SK-N-SH (cell line): ENCODE data around the gene DUS2. TPM values are rescaled to one million over a fixed set of nuclear protein-coding genes. Genes with fewer than 3 reads are reported as not detected.

Experiments
- CTCF ChIA-PET: fragments of 300-600, 350-600 bp; formaldehyde crosslinking; extraction: SDS; loops from one replicate; lab custom pipeline; 2021; lab: Yijun Ruan, JAX
- POLR2A ChIA-PET: fragments of 350-600 bp; sonication (Branson Sonifier 250); formaldehyde crosslinking; extraction: SDS; loops from one replicate; lab custom pipeline; 2020; ENCODE audit warnings: antibody characterized with exemption, inconsistent platforms; lab: Yijun Ruan, JAX
- DNase-seq: peaks from one replicate; pipeline ENCODE4 v3.0.0; 2012
- H2AFZ ChIP-seq: fragments of 200-600 bp; sonication (generic); 2 replicates; pipeline ENCODE4 v1.8.1; 2016; ENCODE audit warnings: antibody characterized with exemption, mild to moderate bottlenecking, low read depth
- H3F3A ChIP-seq: fragments of 200-600 bp; sonication (generic); replicated peaks from 2 replicates; pipeline ENCODE3; 2016; ENCODE audit warnings: antibody characterized with exemption, mild to moderate bottlenecking; ENCODE audit not compliant: insufficient read depth
- H3K27ac ChIP-seq, 2 experiments: fragments of 200-500 bp in 1 of 2; fragments of 200-600 bp in 1 of 2; sonication (Bioruptor generic) in 1 of 2; sonication (generic), shearing (Covaris generic) in 1 of 2; 2 replicates each; pipeline versions ENCODE4 v1.5.1 to v1.6.1; 2014 to 2016; ENCODE audit warnings: low read depth in 2 of 2, inconsistent platforms in 1 of 2, low read length in 1 of 2, mild to moderate bottlenecking in 1 of 2, mixed read lengths in 1 of 2
- H3K27me3 ChIP-seq: fragments of 200-600 bp; sonication (generic), shearing (Covaris generic); 2 replicates; pipeline ENCODE4 v1.6.1; 2016; ENCODE audit warnings: mixed run types; ENCODE audit not compliant: insufficient read depth
- H3K36me3 ChIP-seq, 2 experiments: fragments of 200-500 bp in 1 of 2; fragments of 200-600 bp in 1 of 2; sonication (Bioruptor generic) in 1 of 2; sonication (generic) in 1 of 2; replicated peaks in 1 of 2; 2 replicates each; pipeline versions ENCODE3 to v1.5.1; 2014 to 2016; ENCODE audit warnings: low read length in 1 of 2, mild to moderate bottlenecking in 1 of 2; ENCODE audit not compliant: insufficient read depth in 2 of 2, control insufficient read depth in 1 of 2
- H3K4me1 ChIP-seq, 2 experiments: fragments of 200-500 bp in 1 of 2; fragments of 200-600 bp in 1 of 2; sonication (Bioruptor generic) in 1 of 2; sonication (generic), shearing (Covaris generic) in 1 of 2; 2 replicates each; pipeline versions ENCODE4 v1.5.1 to v1.6.1; 2014 to 2016; ENCODE audit warnings: low read depth in 1 of 2, low read length in 1 of 2, mixed run types in 1 of 2; ENCODE audit not compliant: insufficient read depth in 2 of 2, control insufficient read depth in 1 of 2
- H3K4me2 ChIP-seq: fragments of 200-600 bp; sonication (generic), shearing (Covaris generic); 2 replicates; pipeline ENCODE4 v1.6.1; 2017; ENCODE audit warnings: mixed run types
- H3K4me3 ChIP-seq, 2 experiments: fragments of 200-500 bp in 1 of 2; fragments of 200-600 bp in 1 of 2; sonication (Bioruptor generic) in 1 of 2; sonication (generic), shearing (Covaris generic) in 1 of 2; 2 replicates each; pipeline versions ENCODE4 v1.5.1 to v1.8.1; 2014 to 2016; ENCODE audit warnings: low read depth in 2 of 2, inconsistent platforms in 1 of 2, low read length in 1 of 2, mild to moderate bottlenecking in 1 of 2, mixed read lengths in 1 of 2, moderate library complexity in 1 of 2
- H3K79me2 ChIP-seq: fragments of 200-600 bp; sonication (generic); 2 replicates; pipeline ENCODE4 v1.8.1; 2017; ENCODE audit warnings: mild to moderate bottlenecking; ENCODE audit not compliant: insufficient read depth
- H3K9ac ChIP-seq: fragments of 200-600 bp; sonication (generic); 2 replicates; pipeline ENCODE4 v1.6.1; 2017; ENCODE audit warnings: mixed run types
- H3K9me2 ChIP-seq: fragments of 200-600 bp; sonication (generic); 2 replicates; pipeline ENCODE4 v1.6.1; 2017; ENCODE audit warnings: mixed run types
- H3K9me3 ChIP-seq: fragments of 200-600 bp; sonication (generic); 2 replicates; pipeline ENCODE4 v1.6.1; 2017; ENCODE audit warnings: mixed run types, mild to moderate bottlenecking, moderate library complexity
- H4K20me1 ChIP-seq: fragments of 200-600 bp; sonication (generic); 2 replicates; pipeline ENCODE4 v1.6.1; 2017; ENCODE audit warnings: mild to moderate bottlenecking, mixed run types; ENCODE audit not compliant: insufficient read depth
- CTCF ChIP-seq: fragments of 200-600 bp; sonication (generic); IDR thresholded peaks from 2 replicates; pipeline ENCODE4 v1.6.1; 2017; ENCODE audit warnings: antibody characterized with exemption, mild to moderate bottlenecking, moderate library complexity
- ELF1 ChIP-seq: IDR thresholded peaks from 2 replicates; pipeline ENCODE4 v1.4.0; 2012
- EP300 ChIP-seq, 2 experiments: IDR thresholded peaks; 2 replicates each; pipeline versions ENCODE4 v1.4.0 to v1.6.1; 2012; ENCODE audit warnings: borderline replicate concordance in 1 of 2, low read depth in 1 of 2, low read length in 1 of 2
- FOXJ3 ChIP-seq: sonication (generic); formaldehyde crosslinking; IDR thresholded peaks from 2 replicates; pipeline ENCODE4 v1.5.1; 2020; ENCODE audit warnings: mild to moderate bottlenecking, missing genetic modification reagents
- GABPA ChIP-seq: IDR thresholded peaks from 2 replicates; pipeline ENCODE4 v1.4.0; 2012; ENCODE audit warnings: low read depth, mild to moderate bottlenecking
- IRF3 ChIP-seq: fragments of 150-350 bp; IDR thresholded peaks from 2 replicates; pipeline ENCODE4 v1.6.1; 2016; ENCODE audit warnings: mild to moderate bottlenecking, low read depth, low read length
- NFIC ChIP-seq: IDR thresholded peaks from 2 replicates; pipeline ENCODE4 v1.4.0; 2012; ENCODE audit warnings: borderline replicate concordance
- NRF1 ChIP-seq: IDR thresholded peaks from 2 replicates; pipeline ENCODE4 v1.6.1; 2012; ENCODE audit warnings: low read depth, mild to moderate bottlenecking, low read length
- PBX3 ChIP-seq: IDR thresholded peaks from 2 replicates; pipeline ENCODE4; 2012
- POLR2AphosphoS5 ChIP-seq: IDR thresholded peaks from 2 replicates; pipeline ENCODE4 v1.6.1; 2012; ENCODE audit warnings: low read depth, low read length
- REST ChIP-seq: IDR thresholded peaks from 2 replicates; pipeline ENCODE4 v1.6.1; 2012; ENCODE audit warnings: mild to moderate bottlenecking, low read depth, low read length, moderate library complexity
- RFX5 ChIP-seq: IDR thresholded peaks from 2 replicates; pipeline ENCODE4 v1.6.1; 2012; ENCODE audit warnings: mild to moderate bottlenecking, improper control_type of control experiment, low read length
- SMC3 ChIP-seq: IDR thresholded peaks from 2 replicates; pipeline ENCODE4 v1.6.1; 2012; ENCODE audit warnings: low read depth, low read length, improper control_type of control experiment
- USF2 ChIP-seq: fragments of 150-350 bp; IDR thresholded peaks from 2 replicates; pipeline ENCODE4 v1.6.1; 2017; ENCODE audit warnings: antibody characterized with exemption, low read length, low read depth, borderline replicate concordance
- YY1 ChIP-seq: IDR thresholded peaks from 2 replicates; pipeline ENCODE4 v1.4.0; 2012; ENCODE audit warnings: low read depth, mild to moderate bottlenecking
- WGBS: methylation state at CpG from one replicate; pipeline ENCODE4 v1.1.6; 2017; ENCODE audit warnings: low lambda C conversion rate; 5-methylcytosine and 5-hydroxymethylcytosine counted together
- polyA plus RNA-seq, 3 experiments: library from polyadenylated mRNA; depleted of rRNA; stranded (reverse); fragments of >200 nt; gene quantifications; 2 replicates each; pipeline ENCODE4 v1.2.3, GENCODE V29; 2012

The DUS2 gene
- polyA plus RNA-seq, 1 of the 3 experiments (the other 2 are of a cell fraction), result 16.1 TPM

- TF ChIP-seq REST (peak; percentile 63), USF2 (no peak), EP300 (IDR thresholded peaks at IDR 0.05; ENCODE audit: borderline replicate concordance in 1 of 2, low read depth in 1 of 2, low read length in 1 of 2) (no peak), NFIC (no peak), RFX5 (no peak), YY1 (peak; percentile 87), ELF1 (peak; percentile 78), SMC3 (no peak)
These were observed at the start of gene DUS2, which contains the start of gene DDX28 (continued) for GRCh38 chr16:68022728-68023537.

- WGBS, result 59% methylated on average over 14 of the region's 14 CpGs
- TF ChIP-seq ELF1 (no peak), NRF1 (no peak), PBX3 (no peak), GABPA (no peak), FOXJ3 (CRISPR knock-in tag) (no peak), POLR2AphosphoS5 (no peak), REST (no peak), CTCF (no peak), IRF3 (no peak), RFX5 (no peak)
These were observed 47.6 kb upstream of the DUS2 start for GRCh38 chr16:67975321-67976105.

More at GRCh38 chr16:67975321-67976105, 47.6 kb upstream of the DUS2 start:
- no peak overlapping the region for H3K27ac ChIP-seq
- no peaks in the 10 kb centered on the region for H3K9me2 ChIP-seq
- no peaks in the 10 kb centered on the region for H4K20me1 ChIP-seq
- no peak for DNase-seq
- H3K4me1 ChIP-seq, result no peaks in the 10 kb centered on the region
- POLR2A ChIA-PET, result no interaction called here
- no peak overlapping the region for H3K4me3 ChIP-seq
- CTCF ChIA-PET, result interaction anchor here (1.2 kb wide), 1 partner anchor 90 kb away, joined by 3 read pairs; no protein-coding TSS in a partner anchor
- no peak overlapping the region for H3K4me2 ChIP-seq
- H3K9ac ChIP-seq, result no peak overlapping the region
- H3K36me3 ChIP-seq, result no peaks in the 10 kb centered on the region
- no peaks in the 10 kb centered on the region for H3K79me2 ChIP-seq
- no peaks in the 10 kb centered on the region; the same call in 1 of the 2 replicates for H3K27me3 ChIP-seq
- no peak overlapping the region for H2AFZ ChIP-seq
- no peaks in the 10 kb centered on the region for H3K9me3 ChIP-seq
- no peaks in the 10 kb centered on the region for H3F3A ChIP-seq
